ENCODE results near the gene FHAD1.

The FHAD1 gene

GRCh38 chr1:15212216-15212953 is 34.6 kb upstream of the FHAD1 start:
- no peak for DNase-seq (ENCODE audit: low read depth)

DNA sequence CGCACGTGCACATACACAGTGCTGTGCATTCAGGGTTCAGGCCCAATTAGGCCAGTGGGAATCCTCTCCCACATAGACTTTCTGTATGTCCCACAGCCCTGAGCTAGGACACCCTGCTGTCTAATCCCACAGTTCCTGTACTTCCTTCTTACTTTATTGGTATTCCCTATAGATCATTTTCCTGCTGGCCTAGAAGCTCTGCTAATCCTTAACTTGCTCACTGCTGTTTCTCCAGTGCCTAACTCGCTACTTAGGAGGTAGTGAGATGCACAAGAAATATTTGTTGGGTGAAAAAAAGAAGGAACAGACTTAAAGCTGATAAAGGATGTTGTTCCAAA is 34.1 kb upstream of the FHAD1 start:
- no peak for DNase-seq (ENCODE audit: low read depth)
- TF ChIP-seq, protein P1, sequence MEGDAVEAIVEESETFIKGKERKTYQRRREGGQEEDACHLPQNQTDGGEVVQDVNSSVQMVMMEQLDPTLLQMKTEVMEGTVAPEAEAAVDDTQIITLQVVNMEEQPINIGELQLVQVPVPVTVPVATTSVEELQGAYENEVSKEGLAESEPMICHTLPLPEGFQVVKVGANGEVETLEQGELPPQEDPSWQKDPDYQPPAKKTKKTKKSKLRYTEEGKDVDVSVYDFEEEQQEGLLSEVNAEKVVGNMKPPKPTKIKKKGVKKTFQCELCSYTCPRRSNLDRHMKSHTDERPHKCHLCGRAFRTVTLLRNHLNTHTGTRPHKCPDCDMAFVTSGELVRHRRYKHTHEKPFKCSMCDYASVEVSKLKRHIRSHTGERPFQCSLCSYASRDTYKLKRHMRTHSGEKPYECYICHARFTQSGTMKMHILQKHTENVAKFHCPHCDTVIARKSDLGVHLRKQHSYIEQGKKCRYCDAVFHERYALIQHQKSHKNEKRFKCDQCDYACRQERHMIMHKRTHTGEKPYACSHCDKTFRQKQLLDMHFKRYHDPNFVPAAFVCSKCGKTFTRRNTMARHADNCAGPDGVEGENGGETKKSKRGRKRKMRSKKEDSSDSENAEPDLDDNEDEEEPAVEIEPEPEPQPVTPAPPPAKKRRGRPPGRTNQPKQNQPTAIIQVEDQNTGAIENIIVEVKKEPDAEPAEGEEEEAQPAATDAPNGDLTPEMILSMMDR (IDR thresholded peaks at IDR 0.05; ENCODE audit: low read length, missing control alignments), result no peak
- no peak overlapping the region for H3K4me3 ChIP-seq (replicated peaks; ENCODE audit: low read depth, low read length)

More at GRCh38 chr1:15212216-15212953, 34.6 kb upstream of the FHAD1 start:
- H3K4me3 ChIP-seq (replicated peaks; ENCODE audit: low read depth, low read length), result no peak overlapping the region
- TF ChIP-seq, protein P1 (IDR thresholded peaks at IDR 0.05; ENCODE audit: low read length, missing control alignments), result no peak

DNA sequence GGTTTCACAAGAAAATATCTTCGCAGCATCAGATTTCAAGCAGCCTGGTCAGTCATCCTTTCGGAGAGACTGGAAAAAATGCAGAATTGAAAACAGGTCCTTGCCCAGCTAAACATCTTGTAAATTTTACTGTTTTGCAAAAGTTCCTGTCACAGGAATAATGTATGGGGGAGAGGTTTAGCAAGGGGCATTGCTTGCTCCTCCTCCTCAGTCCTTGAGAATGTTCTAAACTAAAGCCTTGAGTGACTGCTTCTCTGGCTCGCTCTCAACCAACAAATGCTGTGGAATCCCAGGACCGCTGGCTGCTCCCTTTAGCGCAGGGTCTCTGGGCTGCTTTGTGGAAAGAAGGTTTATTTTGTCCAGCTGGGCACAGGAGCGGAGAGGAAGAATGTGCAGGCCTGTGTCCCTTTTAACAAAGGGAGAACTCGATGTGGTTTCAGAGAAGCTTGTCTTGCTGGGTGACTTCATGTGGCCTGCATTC is 33.6 kb upstream of the FHAD1 start:
- DNase-seq (ENCODE audit: low read depth), result peak; percentile 41
- TF ChIP-seq, protein P1 (IDR thresholded peaks at IDR 0.05; ENCODE audit: low read length, missing control alignments), result no peak
- no peak overlapping the region for H3K4me3 ChIP-seq (replicated peaks; ENCODE audit: low read depth, low read length)

DNA sequence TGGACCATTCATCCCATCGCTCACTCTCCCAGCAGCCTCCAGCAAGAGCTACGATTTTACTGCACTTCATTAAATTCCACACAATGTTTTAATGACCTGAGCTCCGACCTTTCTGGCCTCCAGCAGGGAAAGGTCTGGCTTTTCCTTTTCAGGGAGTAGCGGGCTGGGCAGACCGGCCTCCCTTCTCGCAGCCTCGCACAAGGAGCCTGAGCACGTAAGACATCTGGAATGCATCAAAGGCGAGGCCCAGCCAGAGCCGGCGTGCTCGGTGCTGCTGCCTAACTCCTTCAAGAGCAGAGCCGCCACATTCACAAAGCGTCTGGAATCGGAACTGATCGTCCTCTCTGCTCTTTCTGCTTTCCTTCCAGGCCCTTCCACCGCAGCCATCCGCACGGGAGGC is 32.5 kb upstream of the FHAD1 start:
- TF ChIP-seq, protein P1 (IDR thresholded peaks at IDR 0.05; ENCODE audit: low read length, missing control alignments), result no peak
- H3K4me3 ChIP-seq (replicated peaks; ENCODE audit: low read depth, low read length), result no peak overlapping the region
- peak; percentile 52 for DNase-seq (ENCODE audit: low read depth)

- TF ChIP-seq, protein P1 (IDR thresholded peaks at IDR 0.05; ENCODE audit: low read length, missing control alignments), result no peak
- H3K4me3 ChIP-seq (replicated peaks; ENCODE audit: low read depth, low read length), result no peak overlapping the region
- no peak for DNase-seq (ENCODE audit: low read depth)
Measured at GRCh38 chr1:15215116-15215515, 31.9 kb upstream of the FHAD1 start.

DNA sequence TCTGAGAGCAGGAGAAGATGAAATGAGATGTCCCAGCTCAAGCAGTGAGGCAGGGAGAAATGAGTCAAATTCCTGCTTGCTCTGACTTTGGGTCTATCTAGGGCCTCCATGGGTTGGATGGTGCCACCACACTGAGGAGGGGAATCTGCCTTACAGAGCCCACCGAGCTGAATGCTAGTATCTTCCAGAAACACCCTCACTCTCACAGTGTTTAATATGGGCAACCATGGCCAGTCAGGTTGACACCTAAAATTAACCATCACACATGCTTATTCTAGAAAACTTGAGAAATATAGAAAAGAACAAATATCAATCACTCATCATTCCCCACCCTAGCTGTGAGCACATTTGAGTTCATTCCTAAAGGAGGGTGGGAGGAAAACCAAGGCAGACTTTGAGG is 29.4 kb upstream of the FHAD1 start:
- no peak overlapping the region for H3K4me3 ChIP-seq (replicated peaks; ENCODE audit: low read depth, low read length)
- TF ChIP-seq, protein P1 (IDR thresholded peaks at IDR 0.05; ENCODE audit: low read length, missing control alignments), result no peak
- no peak for DNase-seq (ENCODE audit: low read depth)
